GM19043 (cell line): ENCODE results near the gene FOXK1.

ENCODE experiments used
- ATAC-seq: cut with Tn5 transposase; IDR thresholded peaks from one replicate; pipeline ENCODE4 v1.9.1; 2021; ENCODE audit warnings: low read depth; ENCODE audit not compliant: unreplicated experiment

FOXK1 gene

DNA sequence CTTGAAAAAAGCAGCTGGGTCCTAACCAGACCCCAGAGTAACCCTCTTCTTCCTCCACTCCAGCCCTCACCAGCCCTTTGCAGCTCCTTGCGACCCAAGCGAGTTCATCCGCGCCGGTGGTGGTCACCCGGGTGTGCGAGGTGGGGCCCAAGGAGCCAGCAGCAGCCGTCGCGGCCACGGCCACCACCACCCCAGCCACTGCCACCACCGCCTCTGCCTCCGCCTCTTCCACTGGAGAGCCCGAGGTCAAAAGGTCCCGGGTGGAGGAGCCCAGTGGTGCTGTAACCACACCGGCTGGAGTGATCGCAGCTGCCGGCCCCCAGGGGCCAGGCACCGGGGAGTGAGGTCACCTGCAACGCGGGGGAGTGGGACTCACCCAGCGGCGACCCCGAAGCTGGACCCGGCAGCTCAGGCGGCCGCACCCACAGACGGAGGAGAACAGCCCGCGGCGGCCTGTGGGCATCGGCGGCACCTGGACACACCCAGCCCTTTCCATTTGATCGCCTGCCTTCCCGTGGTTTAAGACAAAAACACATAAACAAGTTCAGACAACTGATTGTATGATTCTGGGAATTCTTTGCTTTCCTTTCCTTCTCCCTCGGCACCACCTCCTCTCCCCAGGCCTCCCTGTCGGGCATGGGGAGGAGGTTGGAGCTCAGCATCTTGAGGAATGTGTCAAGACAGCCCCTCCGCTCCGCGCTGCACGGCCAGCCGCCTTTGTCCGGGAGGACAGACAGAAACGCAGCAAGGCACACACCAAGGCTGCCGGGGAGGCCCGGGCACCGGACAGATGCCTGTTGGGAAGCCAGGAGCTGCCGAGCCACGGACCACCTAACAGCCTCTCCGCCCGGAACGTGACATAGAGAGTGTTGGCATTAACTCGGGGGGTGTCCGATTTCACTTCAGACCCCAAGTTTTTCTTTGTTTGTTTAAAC is 80.3 kb downstream of the FOXK1 start:
- ATAC-seq: no peak

DNA sequence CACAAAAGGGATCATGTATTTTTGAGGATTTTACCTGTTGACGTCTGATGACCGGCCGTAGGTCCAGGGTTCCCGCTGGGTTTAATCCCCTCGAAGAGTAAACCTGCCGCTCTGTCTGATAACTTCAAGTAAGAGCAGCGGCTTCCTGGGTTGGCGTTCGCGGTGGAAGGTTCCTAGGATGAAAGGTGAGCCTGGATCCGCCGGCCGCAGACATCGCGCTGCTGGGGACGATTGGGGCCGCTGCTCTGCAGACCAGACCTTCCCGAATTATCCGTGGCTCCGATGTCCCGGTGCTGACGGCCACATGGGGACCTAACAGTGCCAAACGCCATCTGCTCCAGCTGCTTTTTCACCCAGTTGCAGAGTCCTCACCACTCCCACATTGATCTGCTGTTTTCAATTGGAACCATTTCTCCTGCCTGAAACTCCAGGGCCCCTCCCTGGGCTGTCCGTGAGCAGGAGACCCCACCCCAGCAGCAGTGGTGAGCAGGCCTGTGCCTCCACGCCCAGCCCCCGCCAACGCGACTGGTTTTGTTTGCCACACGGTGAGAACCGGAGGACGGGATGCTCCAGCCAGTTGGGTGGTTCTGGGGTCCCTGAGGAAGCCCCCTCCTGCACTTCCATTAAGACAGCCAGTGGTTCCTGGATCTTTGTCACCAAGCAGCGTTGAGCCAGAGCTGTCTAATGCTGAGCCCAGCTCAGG is 81.1 kb downstream of the FOXK1 start:
- ATAC-seq: no peak

- no peak for ATAC-seq
Observed at GRCh38 chr7:4763794-4764185, 81.7 kb downstream of the FOXK1 start.

- ATAC-seq: no peak
Observed at GRCh38 chr7:4764402-4765007, 82.4 kb downstream of the FOXK1 start.

- ATAC-seq: no peak
Observed at GRCh38 chr7:4765776-4766490, 83.8 kb downstream of the FOXK1 start.

- ATAC-seq: no peak
Observed at GRCh38 chr7:4766666-4767519, 84.8 kb downstream of the FOXK1 start.

GRCh38 chr7:4768597-4769569 is 86.8 kb downstream of the FOXK1 start:
- no peak for ATAC-seq

DNA sequence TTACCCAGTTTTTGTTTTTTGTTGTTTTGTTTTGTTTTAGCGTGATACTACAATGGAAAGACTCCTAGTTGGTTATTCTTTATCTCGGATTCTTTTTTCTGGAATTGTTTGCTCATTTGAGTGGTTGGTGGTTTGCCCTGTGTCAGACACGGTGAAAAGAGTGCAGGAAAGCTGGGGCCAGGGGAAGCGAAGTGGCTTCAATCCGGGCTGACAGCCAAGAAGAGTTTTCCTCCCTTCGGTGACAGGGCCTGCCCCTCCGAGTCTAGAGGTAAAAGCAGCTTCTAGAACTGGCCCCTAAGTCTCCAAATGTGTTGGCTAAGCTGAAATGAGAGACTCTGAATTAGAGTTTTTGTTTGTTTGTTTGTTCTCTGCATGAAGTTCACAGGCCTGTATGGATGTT is 87.7 kb downstream of the FOXK1 start:
- no peak for ATAC-seq

DNA sequence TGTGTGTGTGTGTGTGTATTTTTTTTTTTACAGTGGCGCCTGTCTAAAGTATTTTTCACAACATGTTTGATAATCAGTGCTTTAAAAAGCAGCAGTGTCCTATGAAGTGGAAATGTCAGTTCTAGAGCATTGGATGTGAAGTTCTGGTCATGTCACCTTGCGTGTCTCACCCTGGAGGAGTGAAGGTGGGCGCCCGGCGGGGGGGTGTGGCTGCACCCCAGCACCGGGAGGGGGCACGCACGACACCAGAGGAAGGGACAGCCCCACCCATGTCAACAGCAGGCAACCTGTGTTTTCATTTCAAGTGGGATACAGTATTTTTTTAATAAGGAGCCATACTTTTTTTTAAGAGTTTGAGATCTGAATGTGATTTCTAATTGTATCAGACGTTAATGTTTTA is 88.8 kb downstream of the FOXK1 start:
- ATAC-seq: no peak

DNA sequence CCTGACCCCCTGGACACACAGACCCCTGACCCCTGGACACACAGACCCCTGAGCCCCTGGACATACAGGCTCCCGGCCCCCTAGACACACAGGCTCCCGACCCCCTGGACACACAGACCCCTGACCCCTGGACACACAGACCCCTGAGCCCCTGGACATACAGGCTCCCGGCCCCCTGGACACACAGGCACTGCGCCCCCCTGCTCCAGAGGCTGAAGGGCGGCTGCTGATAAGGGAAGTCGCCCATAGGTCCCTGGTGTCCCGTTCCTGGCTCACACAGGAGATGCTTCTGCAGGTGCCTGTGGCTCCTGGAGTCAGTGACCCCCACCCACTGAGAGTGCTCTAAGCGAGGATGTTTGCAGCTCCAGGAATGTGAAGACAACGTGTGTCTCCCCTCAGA is 89.6 kb downstream of the FOXK1 start:
- no peak for ATAC-seq

GRCh38 chr7:4772306-4772705 is 90.2 kb downstream of the FOXK1 start:
- no peak for ATAC-seq

- no peak for ATAC-seq
Observed at GRCh38 chr7:4774007-4774406, 91.9 kb downstream of the FOXK1 start.

- ATAC-seq: peak; percentile 28
Observed at GRCh38 chr7:4774658-4775249, 92.7 kb downstream of the FOXK1 start.

- peak; percentile 88 for ATAC-seq
Observed at GRCh38 chr7:4775250-4775847, 93.3 kb downstream of the FOXK1 start, which contains the start of gene AP5Z1. Gene AP5Z1, plus strand, starts transcription at chr7:4775623. Its CDS starts 93 bp downstream, at chr7:4775716.

DNA sequence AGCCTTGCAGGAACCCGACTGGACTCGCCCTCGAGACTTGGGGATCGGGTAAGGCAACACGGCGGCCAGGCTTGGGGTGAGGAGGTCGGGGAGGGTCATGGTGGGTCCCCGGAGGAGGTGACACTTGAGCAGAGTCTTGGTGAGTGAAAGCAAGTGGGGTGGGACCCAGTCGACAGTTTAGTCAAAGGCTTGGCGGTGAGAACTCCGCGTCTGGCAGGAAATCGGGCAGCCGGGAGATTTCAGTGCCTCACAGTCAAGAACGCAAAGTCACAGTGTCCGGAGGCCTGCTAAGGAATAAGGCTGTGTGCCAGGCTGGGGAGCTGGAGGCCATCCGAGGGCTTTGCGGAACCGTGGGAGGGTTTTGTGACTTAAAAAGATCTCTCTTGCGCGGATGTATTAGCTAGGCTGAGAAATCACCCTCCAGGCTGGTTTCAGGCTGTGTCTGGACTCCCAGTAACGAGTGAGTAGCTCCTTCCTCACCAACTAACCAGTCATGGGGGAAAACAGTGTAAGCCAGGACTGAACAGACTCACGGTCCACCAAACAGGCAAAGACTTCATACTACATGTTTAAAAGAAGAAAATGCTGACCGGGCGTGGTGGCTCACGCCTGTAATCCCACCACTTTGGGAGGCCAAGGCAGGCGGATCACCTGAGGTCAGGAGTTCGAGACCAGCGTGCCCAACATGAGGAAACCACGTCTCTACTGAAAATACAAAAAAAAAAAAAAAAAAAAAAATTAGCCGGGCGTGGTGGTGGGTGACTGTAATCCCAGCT is 93.9 kb downstream of the FOXK1 start:
- peak; percentile 8 for ATAC-seq

GRCh38 chr7:4779118-4779517 is 97.0 kb downstream of the FOXK1 start:
- ATAC-seq: no peak
